ENCODE measurements around the gene ABCA8. TPM values are rescaled to one million over a fixed set of nuclear protein-coding genes. Genes with fewer than 3 reads are reported as not detected.

Gene ABCA8
- total RNA-seq, 1 experiment from 2014 or later: not detected

- H4K20me1 ChIP-seq (ENCODE audit: control insufficient read depth, insufficient read depth, insufficient read length): no peaks in the 10 kb centered on the region
- H2AK5ac ChIP-seq (ENCODE audit: insufficient read length, low read length): no peak overlapping the region
- H3K27me3 Mint-ChIP-seq (ENCODE audit: low read depth): peaks cover 6% of the 10 kb centered on the region
- no peak overlapping the region for H3K27ac Mint-ChIP-seq
- TF ChIP-seq CTCF (conservative IDR thresholded peaks at IDR 0.05): peak; percentile 78
- H4K5ac ChIP-seq (ENCODE audit: insufficient read length, low read depth, low read length): no peak overlapping the region
- H3K14ac ChIP-seq (ENCODE audit: insufficient read depth, low read length): no peak overlapping the region
- H3K27ac ChIP-seq (ENCODE audit: insufficient read length, low read depth, low read length): no peak overlapping the region
- H2AFZ ChIP-seq (ENCODE audit: low read length): no peak overlapping the region
- no peaks in the 10 kb centered on the region for H3K27me3 ChIP-seq (ENCODE audit: insufficient read depth, low read length)
- H3K4ac ChIP-seq (ENCODE audit: low read depth, low read length): no peak overlapping the region
- H3T11ph ChIP-seq (ENCODE audit: low read length): no peak overlapping the region
- no peak overlapping the region for H4K91ac ChIP-seq (ENCODE audit: insufficient read length, low read depth, low read length)
- H3K4me1 ChIP-seq (ENCODE audit: insufficient read depth, low read length): no peaks in the 10 kb centered on the region
- no peak overlapping the region for H2BK120ac ChIP-seq (ENCODE audit: low read depth, low read length, poor library complexity, severe bottlenecking)
- H3K4me2 ChIP-seq (ENCODE audit: insufficient read depth, insufficient read length, low read length): no peak overlapping the region
- no peaks in the 10 kb centered on the region for H3K79me2 ChIP-seq (ENCODE audit: insufficient read depth, low read length)
- no peak for DNase-seq
- H3K9me3 Mint-ChIP-seq: no peaks in the 10 kb centered on the region; a peak in 1 of 5 replicates
- H3K9me3 ChIP-seq (ENCODE audit: control insufficient read depth, low read depth, low read length): no peaks in the 10 kb centered on the region
- H3K56ac ChIP-seq (ENCODE audit: insufficient read length, low read depth, low read length): no peak overlapping the region
- H2BK20ac ChIP-seq (ENCODE audit: low read depth, low read length, poor library complexity, severe bottlenecking): no peak overlapping the region
- H3K23me2 ChIP-seq (ENCODE audit: insufficient read length, low read depth, low read length, poor library complexity, severe bottlenecking): no peaks in the 10 kb centered on the region
- no peak overlapping the region for H3K18ac ChIP-seq (ENCODE audit: insufficient read length, low read depth, low read length)
- no peak overlapping the region for H2BK5ac ChIP-seq (ENCODE audit: insufficient read length, low read length)
- no peak overlapping the region for H2BK12ac ChIP-seq (ENCODE audit: insufficient read length, low read depth, low read length)
- no peak overlapping the region for H4K8ac ChIP-seq (replicated peaks; ENCODE audit: insufficient read length, low read depth, low read length)
- H3K23ac ChIP-seq (ENCODE audit: insufficient read length, low read depth, low read length): no peak overlapping the region
- H3K4me3 Mint-ChIP-seq: no peak overlapping the region
- H2BK15ac ChIP-seq (ENCODE audit: low read depth, low read length): no peak overlapping the region
- no peaks in the 10 kb centered on the region for H3K79me1 ChIP-seq (ENCODE audit: insufficient read depth, low read depth, low read length, poor library complexity, severe bottlenecking)
- no peak overlapping the region for H3K9ac ChIP-seq (ENCODE audit: extremely low read depth, insufficient read length, low read length)
- WGBS (ENCODE audit: extremely low coverage, insufficient read length, low lambda C conversion rate): no CpG with 5 or more reads among the region's 4 CpGs
- no peaks in the 10 kb centered on the region; a peak in 1 of 7 replicates for H3K36me3 Mint-ChIP-seq (ENCODE audit: insufficient read depth in 1 of 3, low read depth in 3 of 3)
- H3K4me1 Mint-ChIP-seq: no peaks in the 10 kb centered on the region
Observed at GRCh38 chr17:68972119-68972704, 17.0 kb upstream of the ABCA8 start.

Data from H9 (cell line).